NCI-H1092 treated with DMSO at 0.1 percent for 48 hours (cell line): ENCODE measurements around the gene CP.
"Not testable (repeated sequence)": the region's sequence is repeated elsewhere in the genome, so short reads cannot be mapped to it uniquely, and the experiment has no call there.

Source experiments
- DNase-seq: peaks from one replicate; lab custom pipeline; 2025; lab: John Stamatoyannopoulos, UW

The CP gene

GRCh38 chr3:149227591-149228268, 6.1 kb upstream of the CP start:
- DNase-seq = no peak

GRCh38 chr3:149226776-149227175, 5.1 kb upstream of the CP start:
- no peak for DNase-seq

GRCh38 chr3:149224736-149225594, 3.3 kb upstream of the CP start:
- DNase-seq = no peak

GRCh38 chr3:149223461-149223820, 1.8 kb upstream of the CP start:
- no peak for DNase-seq

- DNase-seq = not testable (repeated sequence)
Observed at GRCh38 chr3:149219380-149220121, 2.1 kb downstream of the CP start.

GRCh38 chr3:149217347-149217746, 4.3 kb downstream of the CP start:
- no peak for DNase-seq

- DNase-seq = peak; percentile 28
Observed at GRCh38 chr3:149216193-149216869, 5.3 kb downstream of the CP start.

- peak; percentile 49 for DNase-seq
Observed at GRCh38 chr3:149215515-149215914, 6.1 kb downstream of the CP start.

- DNase-seq = peak; percentile 11
Observed at GRCh38 chr3:149214702-149215101, 6.9 kb downstream of the CP start.

- DNase-seq = no peak
Observed at GRCh38 chr3:149212386-149212785, 9.2 kb downstream of the CP start.

- DNase-seq = no peak
Observed at GRCh38 chr3:149209431-149209830, 12.2 kb downstream of the CP start.

GRCh38 chr3:149207475-149207874, 14.2 kb downstream of the CP start:
- no peak for DNase-seq

- DNase-seq = no peak
Observed at GRCh38 chr3:149204390-149204991, 17.1 kb downstream of the CP start.

- DNase-seq = no peak
Observed at GRCh38 chr3:149203758-149204157, 17.9 kb downstream of the CP start.

GRCh38 chr3:149199474-149199873, 22.2 kb downstream of the CP start:
- DNase-seq = peak; percentile 50

- DNase-seq = no peak
Observed at GRCh38 chr3:149198611-149199010, 23.0 kb downstream of the CP start.

GRCh38 chr3:149197669-149198068, 24.0 kb downstream of the CP start:
- no peak for DNase-seq

GRCh38 chr3:149196805-149197592, 24.6 kb downstream of the CP start:
- DNase-seq = not testable (repeated sequence)

GRCh38 chr3:149195221-149195620, 26.4 kb downstream of the CP start:
- no peak for DNase-seq

GRCh38 chr3:149188494-149188893, 33.1 kb downstream of the CP start:
- no peak for DNase-seq

- no peak for DNase-seq
Observed at GRCh38 chr3:149186721-149187120, 34.9 kb downstream of the CP start.
